Keratinocyte (primary cell): ENCODE data around the gene CTNNA3. TPM values are rescaled to one million over a fixed set of nuclear protein-coding genes. Genes with fewer than 3 reads are reported as not detected.
A peak's percentile ranks its signal among the peaks of the same experiment; 100 is the strongest.

Experiments
- DNase-seq: peaks from one replicate; pipeline ENCODE4 v3.0.0-alpha.2; 2011; ENCODE audit warnings: low read depth, missing footprints, low spot score
- FAIRE-seq: peaks from 2 replicates; lab custom pipeline; 2011; peaks lifted over from hg19 to GRCh38; lab: Jason Lieb, UNC
- H2AFZ ChIP-seq: 2 replicates; pipeline ENCODE4 v1.6.0; 2012; ENCODE audit warnings: low read length, control low read depth, inconsistent platforms; ENCODE audit not compliant: control insufficient read depth
- H3K27ac ChIP-seq: 2 replicates; pipeline ENCODE4 v1.5.1; 2011; ENCODE audit warnings: low read length; ENCODE audit not compliant: control insufficient read depth, insufficient read depth
- H3K27me3 ChIP-seq: 3 replicates; pipeline ENCODE4 v1.6.0; 2011; ENCODE audit warnings: low read length; ENCODE audit not compliant: control insufficient read depth, insufficient read depth; ENCODE audit errors: extremely low read depth
- H3K36me3 ChIP-seq, 2 experiments: 2 replicates in 1 of 2; 3 replicates in 1 of 2; pipeline ENCODE4 v1.5.1; 2011; ENCODE audit warnings: low read length in 2 of 2, mild to moderate bottlenecking in 1 of 2; ENCODE audit not compliant: control insufficient read depth in 2 of 2, insufficient read depth in 2 of 2; ENCODE audit errors: extremely low read depth in 1 of 2
- H3K4me1 ChIP-seq: 3 replicates; pipeline ENCODE4 v1.5.1; 2011; ENCODE audit warnings: low read length; ENCODE audit not compliant: control insufficient read depth, insufficient read depth; ENCODE audit errors: extremely low read depth
- H3K4me2 ChIP-seq: 3 replicates; pipeline ENCODE4 v1.6.0; 2011; ENCODE audit warnings: low read depth, low read length; ENCODE audit not compliant: control insufficient read depth, insufficient read depth; ENCODE audit errors: extremely low read depth
- H3K4me3 ChIP-seq, 3 experiments: fragments of 200-600 bp in 1 of 3; sonication (generic) in 1 of 3; 2 replicates in 2 of 3; 3 replicates in 1 of 3; pipeline ENCODE4 v1.5.1; 2011 to 2016; ENCODE audit warnings: low read length in 3 of 3, mild to moderate bottlenecking in 3 of 3, control low read depth in 2 of 3, inconsistent platforms in 1 of 3, low read depth in 1 of 3, mixed read lengths in 1 of 3, mixed run types in 1 of 3, moderate library complexity in 1 of 3; ENCODE audit not compliant: control insufficient read depth in 2 of 3, insufficient read depth in 2 of 3; ENCODE audit errors: extremely low read depth in 1 of 3
- H3K79me2 ChIP-seq: 2 replicates; pipeline ENCODE4 v1.6.0; 2012; ENCODE audit warnings: low read length; ENCODE audit not compliant: control insufficient read depth, insufficient read depth
- H3K9ac ChIP-seq: 3 replicates; pipeline ENCODE4 v1.6.0; 2011; ENCODE audit warnings: low read length; ENCODE audit not compliant: control insufficient read depth, insufficient read depth; ENCODE audit errors: extremely low read depth
- H3K9me1 ChIP-seq: 3 replicates; pipeline ENCODE4 v1.6.0; 2011; ENCODE audit warnings: low read length; ENCODE audit not compliant: control insufficient read depth, insufficient read depth; ENCODE audit errors: extremely low read depth
- H3K9me3 ChIP-seq: 2 replicates; pipeline ENCODE4 v1.5.1; 2012; ENCODE audit warnings: low read depth, low read length; ENCODE audit not compliant: control insufficient read depth
- H4K20me1 ChIP-seq: 3 replicates; pipeline ENCODE4 v1.6.0; 2011; ENCODE audit warnings: low read length; ENCODE audit not compliant: control insufficient read depth, insufficient read depth; ENCODE audit errors: extremely low read depth
- EZH2 ChIP-seq: IDR thresholded peaks from one replicate; pipeline ENCODE4 v1.6.1; 2012; ENCODE audit warnings: inconsistent platforms, mild to moderate bottlenecking, low read length, moderate library complexity
- dilution Hi-C: fragments of 300-500 bp; cut with MboI; formaldehyde crosslinking; loops from one replicate; pipeline ENCODE4 v1.7.0; 2020; ENCODE audit warnings: low sequenced_read_pairs; ENCODE audit not compliant: extremely low pct_ligation_motif_present
- polyA plus RNA-seq, 5 experiments: library from polyadenylated mRNA; depleted of rRNA in 3 of 5; stranded (reverse) in 3 of 5; stranded (forward) in 1 of 5; unstranded in 1 of 5; fragments of >200 nt; gene quantifications; 1 replicate in 1 of 5; 2 replicates in 3 of 5; 3 replicates in 1 of 5; pipeline versions ENCODE4 v1.2.1 to v1.2.3, GENCODE V29; 2011 to 2012; ENCODE audit warnings: missing spikeins in 2 of 5, low read depth in 1 of 5, low replicate concordance in 1 of 5
- TF ChIP-seq, protein P1 (sequence below), 3 experiments: IDR thresholded peaks in 1 of 3; conservative IDR thresholded peaks in 1 of 3; optimal IDR thresholded peaks in 1 of 3; 2 replicates in 2 of 3; 3 replicates in 1 of 3; pipeline versions ENCODE3 to v1.5.1; 2011; ENCODE audit warnings: low read length in 3 of 3, mild to moderate bottlenecking in 3 of 3, moderate library complexity in 2 of 3, control low read depth in 1 of 3, inconsistent platforms in 1 of 3; ENCODE audit not compliant: insufficient read depth in 2 of 3; ENCODE audit errors: extremely low read depth in 1 of 3

The CTNNA3 gene
- polyA plus RNA-seq, 1 donor (not counting 4 experiments of a cell fraction or from before 2014, with no cell fraction given) = 0.01 TPM

DNA sequence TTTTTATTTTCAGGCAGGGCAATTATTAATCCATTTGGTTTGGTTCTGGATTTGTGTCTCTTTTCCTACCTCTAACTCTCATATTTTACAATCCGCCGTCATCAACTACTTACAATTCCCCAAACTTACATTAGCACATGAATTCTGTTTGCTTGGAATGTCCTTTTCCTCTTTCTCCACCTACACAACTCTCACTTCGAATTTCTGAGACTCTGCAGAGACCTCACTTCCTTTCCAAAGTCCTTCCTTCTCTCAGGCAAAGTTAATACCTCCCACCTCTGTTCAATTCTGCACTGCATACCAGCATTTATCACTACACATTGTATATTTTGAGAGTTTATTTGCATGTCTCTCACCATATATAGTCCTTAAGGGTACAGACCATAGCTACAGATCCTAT lies 892.8 kb downstream of the CTNNA3 start:
- no peak overlapping the region for H3K4me2 ChIP-seq
- H4K20me1 ChIP-seq = no peaks in the 10 kb centered on the region
- no peak for FAIRE-seq
- no peaks in the 10 kb centered on the region for H3K79me2 ChIP-seq
- no peak overlapping the region for H2AFZ ChIP-seq
- H3K9me1 ChIP-seq = no peaks in the 10 kb centered on the region
- no peaks in the 10 kb centered on the region for H3K9me3 ChIP-seq
- DNase-seq = no peak
- H3K36me3 ChIP-seq = no peaks in the 10 kb centered on the region
- H3K9ac ChIP-seq = no peak overlapping the region
- no peak for TF ChIP-seq EZH2
- TF ChIP-seq, protein P1, sequence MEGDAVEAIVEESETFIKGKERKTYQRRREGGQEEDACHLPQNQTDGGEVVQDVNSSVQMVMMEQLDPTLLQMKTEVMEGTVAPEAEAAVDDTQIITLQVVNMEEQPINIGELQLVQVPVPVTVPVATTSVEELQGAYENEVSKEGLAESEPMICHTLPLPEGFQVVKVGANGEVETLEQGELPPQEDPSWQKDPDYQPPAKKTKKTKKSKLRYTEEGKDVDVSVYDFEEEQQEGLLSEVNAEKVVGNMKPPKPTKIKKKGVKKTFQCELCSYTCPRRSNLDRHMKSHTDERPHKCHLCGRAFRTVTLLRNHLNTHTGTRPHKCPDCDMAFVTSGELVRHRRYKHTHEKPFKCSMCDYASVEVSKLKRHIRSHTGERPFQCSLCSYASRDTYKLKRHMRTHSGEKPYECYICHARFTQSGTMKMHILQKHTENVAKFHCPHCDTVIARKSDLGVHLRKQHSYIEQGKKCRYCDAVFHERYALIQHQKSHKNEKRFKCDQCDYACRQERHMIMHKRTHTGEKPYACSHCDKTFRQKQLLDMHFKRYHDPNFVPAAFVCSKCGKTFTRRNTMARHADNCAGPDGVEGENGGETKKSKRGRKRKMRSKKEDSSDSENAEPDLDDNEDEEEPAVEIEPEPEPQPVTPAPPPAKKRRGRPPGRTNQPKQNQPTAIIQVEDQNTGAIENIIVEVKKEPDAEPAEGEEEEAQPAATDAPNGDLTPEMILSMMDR (optimal IDR thresholded peaks at IDR 0.05 in 1 of 3, IDR thresholded peaks at IDR 0.05 in 1 of 3, conservative IDR thresholded peaks at IDR 0.05 in 1 of 3; ENCODE audit: extremely low read depth in 1 of 3, insufficient read depth in 2 of 3, low read length in 3 of 3) = no peak
- dilution Hi-C loops = no loop called here
- no peaks in the 10 kb centered on the region for H3K27me3 ChIP-seq
- no peaks in the 10 kb centered on the region for H3K4me1 ChIP-seq
- no peak overlapping the region for H3K4me3 ChIP-seq
- no peak overlapping the region for H3K27ac ChIP-seq

DNA sequence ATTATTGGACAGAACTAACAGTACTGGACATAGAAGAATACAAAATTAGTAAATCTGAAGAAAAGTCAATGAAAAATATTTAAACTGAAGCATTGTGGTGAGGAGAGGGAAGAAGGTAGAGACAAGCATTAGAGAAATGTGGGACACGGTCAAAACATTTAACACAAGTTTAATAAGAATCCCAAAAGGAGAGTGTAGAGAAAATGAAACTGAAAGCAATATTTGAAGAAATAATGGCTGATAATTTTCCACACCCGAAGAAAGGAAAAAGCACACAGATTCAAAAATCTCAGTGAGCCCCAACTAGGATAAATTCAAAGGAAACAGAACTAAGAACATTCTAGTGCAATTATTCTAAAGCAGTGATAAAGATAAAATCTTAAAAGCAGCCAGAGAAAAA lies 896.5 kb downstream of the CTNNA3 start:
- peak overlapping the region in 2 of 3 experiments; percentile 5 to 24 for H3K4me3 ChIP-seq
- no peaks in the 10 kb centered on the region for H3K27me3 ChIP-seq
- H3K4me2 ChIP-seq = peak overlapping the region; percentile 57
- no peak overlapping the region for H3K27ac ChIP-seq
- no peaks in the 10 kb centered on the region for H4K20me1 ChIP-seq
- H3K79me2 ChIP-seq = no peaks in the 10 kb centered on the region
- H3K9me1 ChIP-seq = no peaks in the 10 kb centered on the region
- no peaks in the 10 kb centered on the region for H3K36me3 ChIP-seq
- no peaks in the 10 kb centered on the region for H3K4me1 ChIP-seq
- no peaks in the 10 kb centered on the region for H3K9me3 ChIP-seq
- H3K9ac ChIP-seq = no peak overlapping the region
- dilution Hi-C loops = no loop called here
- TF ChIP-seq, protein P1 (optimal IDR thresholded peaks at IDR 0.05 in 1 of 3, IDR thresholded peaks at IDR 0.05 in 1 of 3, conservative IDR thresholded peaks at IDR 0.05 in 1 of 3; ENCODE audit: extremely low read depth in 1 of 3, insufficient read depth in 2 of 3, low read length in 3 of 3) = no peak
- no peak for TF ChIP-seq EZH2
- DNase-seq (no peak), FAIRE-seq (no peak)
- H2AFZ ChIP-seq = peak overlapping the region; percentile 94
